Left renal cortex interstitium (tissue), 4 donors: Measurements from ENCODE around the gene SORBS1. TPM values are rescaled to one million over a fixed set of nuclear protein-coding genes. Genes with fewer than 3 reads are reported as not detected.
A peak's percentile ranks its signal among the peaks of the same experiment; 100 is the strongest.

Experiments used
- DNase-seq, 4 donors: peaks; one replicate each; pipeline ENCODE4 v3.0.0-alpha.2; 2013; ENCODE audit warnings: low read depth in 4 of 4, low spot score in 2 of 4, missing footprints in 1 of 4
- polyA plus RNA-seq, 4 donors: library from polyadenylated mRNA; unstranded; fragments of 120-200 nt; gene quantifications; one replicate each; pipeline ENCODE4 v1.2.1, GENCODE V29; 2013; ENCODE audit not compliant: insufficient read length in 4 of 4

Gene SORBS1
- polyA plus RNA-seq, result 10 to 100 TPM; 26.1 to 37.8 (median 29.2) TPM

GRCh38 chr10:95561177-95561863 is at the start of gene SORBS1:
SORBS1 (minus strand) TSS chr10:95561371; CDS start chr10:95441135, 120,236 bp downstream.
- peak; percentile 80 to 94 (median 90) for DNase-seq

- DNase-seq, result no peak
Measured at GRCh38 chr10:95610727-95611126, 49.6 kb upstream of the SORBS1 start.

DNA sequence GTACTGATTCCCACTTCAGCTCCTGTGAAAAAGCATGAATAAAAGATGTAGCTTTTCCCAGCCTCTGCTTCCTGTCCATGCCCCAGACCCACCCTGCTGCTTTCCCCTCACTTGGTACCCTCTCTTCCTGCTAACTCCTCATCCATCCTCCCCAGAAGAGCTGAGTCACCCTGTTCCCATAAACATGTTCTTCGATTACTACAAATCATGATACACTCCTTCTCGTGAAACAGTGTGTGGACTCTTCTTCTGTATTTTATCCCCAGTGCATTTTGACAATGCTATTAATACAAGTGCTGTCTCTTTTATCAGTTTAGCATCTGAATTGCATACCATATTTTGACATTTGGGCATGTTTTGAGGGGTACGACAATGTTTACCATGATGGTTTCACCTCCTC is 45.8 kb upstream of the SORBS1 start:
- no peak for DNase-seq

GRCh38 chr10:95605163-95605562 is 44.0 kb upstream of the SORBS1 start:
- DNase-seq, result no peak

DNA sequence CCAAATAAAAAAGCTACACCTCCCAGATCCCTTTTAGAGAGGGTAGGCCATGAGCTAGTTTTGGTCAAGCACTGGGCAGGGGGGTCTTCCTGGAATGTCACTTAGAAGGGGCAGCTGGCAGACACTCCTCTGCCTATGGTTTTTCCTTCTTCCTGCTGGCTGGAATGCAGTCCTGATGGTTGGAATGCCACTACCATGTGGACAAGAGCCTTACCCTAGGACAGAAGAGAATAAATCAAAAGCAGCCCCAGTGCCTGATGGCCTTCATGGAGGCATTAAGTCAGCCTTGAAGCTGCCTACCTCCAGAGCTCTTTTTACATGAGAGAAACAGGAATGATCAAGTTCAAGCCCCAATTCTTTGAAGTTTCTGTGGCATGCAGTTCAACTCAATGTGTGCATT is 43.5 kb upstream of the SORBS1 start:
- no peak for DNase-seq

DNA sequence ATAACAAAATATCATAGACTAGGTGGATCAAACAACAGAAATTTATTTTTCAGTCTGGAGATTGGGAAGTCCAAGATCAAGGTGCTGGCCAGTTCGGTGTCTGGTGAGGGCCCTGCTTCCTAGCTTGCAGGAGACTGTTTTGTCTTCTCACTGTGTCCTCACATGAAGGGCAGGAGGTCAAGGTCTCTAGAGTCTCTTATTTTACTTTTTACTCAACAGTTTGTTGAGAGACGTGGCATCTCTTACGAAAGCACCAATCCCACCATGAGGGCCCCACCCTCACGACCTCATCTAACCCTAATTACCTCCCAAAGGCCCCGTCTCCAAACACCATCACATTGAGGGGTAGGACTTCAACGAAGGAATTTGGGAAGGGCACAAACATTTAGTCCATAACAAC is 41.2 kb upstream of the SORBS1 start:
- DNase-seq, result no peak

GRCh38 chr10:95601116-95601719 is 40.0 kb upstream of the SORBS1 start:
- peak; percentile 64 to 89 (median 71) for DNase-seq

DNA sequence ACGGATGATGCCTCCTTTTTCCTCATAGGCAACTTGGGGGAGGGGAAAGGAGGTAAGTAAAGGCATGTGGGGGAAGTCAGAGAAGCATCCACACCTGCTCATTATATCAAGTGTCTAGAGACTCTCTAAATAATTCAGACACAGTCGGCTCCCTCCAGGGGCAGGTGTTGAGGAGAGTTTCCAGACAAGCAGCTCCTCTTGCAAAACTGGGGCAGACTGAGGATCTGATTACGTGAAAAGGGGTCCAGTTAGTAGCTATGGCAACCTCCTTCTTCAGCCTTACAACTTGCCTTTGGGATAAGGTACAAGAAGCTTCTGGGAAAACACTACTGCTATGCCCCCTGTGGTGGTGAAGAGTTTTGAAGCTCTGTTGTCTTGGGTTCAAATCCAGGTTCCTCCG is 39.0 kb upstream of the SORBS1 start:
- DNase-seq, result no peak

DNA sequence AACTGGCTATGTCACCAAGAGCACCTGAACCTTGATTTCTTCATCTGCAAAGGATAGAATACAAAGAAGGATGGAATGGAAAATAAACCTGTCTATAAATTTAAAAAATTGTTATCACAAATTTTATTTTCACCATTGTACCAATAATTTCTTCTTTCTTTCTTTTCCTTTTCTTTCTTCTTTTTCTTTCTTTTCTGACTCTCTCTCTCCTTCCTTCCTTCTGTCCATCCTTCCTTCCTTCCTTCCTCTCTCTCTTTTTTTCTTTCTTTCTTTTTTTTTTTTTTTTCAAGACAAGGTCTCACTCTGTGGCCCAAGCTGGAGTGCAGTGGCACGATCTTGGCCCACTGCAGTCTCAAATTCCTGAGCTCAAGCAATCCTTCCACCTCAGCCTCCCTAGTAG is 36.6 kb upstream of the SORBS1 start:
- DNase-seq, result no peak

- no peak for DNase-seq
Measured at GRCh38 chr10:95588025-95588424, 26.9 kb upstream of the SORBS1 start.

DNA sequence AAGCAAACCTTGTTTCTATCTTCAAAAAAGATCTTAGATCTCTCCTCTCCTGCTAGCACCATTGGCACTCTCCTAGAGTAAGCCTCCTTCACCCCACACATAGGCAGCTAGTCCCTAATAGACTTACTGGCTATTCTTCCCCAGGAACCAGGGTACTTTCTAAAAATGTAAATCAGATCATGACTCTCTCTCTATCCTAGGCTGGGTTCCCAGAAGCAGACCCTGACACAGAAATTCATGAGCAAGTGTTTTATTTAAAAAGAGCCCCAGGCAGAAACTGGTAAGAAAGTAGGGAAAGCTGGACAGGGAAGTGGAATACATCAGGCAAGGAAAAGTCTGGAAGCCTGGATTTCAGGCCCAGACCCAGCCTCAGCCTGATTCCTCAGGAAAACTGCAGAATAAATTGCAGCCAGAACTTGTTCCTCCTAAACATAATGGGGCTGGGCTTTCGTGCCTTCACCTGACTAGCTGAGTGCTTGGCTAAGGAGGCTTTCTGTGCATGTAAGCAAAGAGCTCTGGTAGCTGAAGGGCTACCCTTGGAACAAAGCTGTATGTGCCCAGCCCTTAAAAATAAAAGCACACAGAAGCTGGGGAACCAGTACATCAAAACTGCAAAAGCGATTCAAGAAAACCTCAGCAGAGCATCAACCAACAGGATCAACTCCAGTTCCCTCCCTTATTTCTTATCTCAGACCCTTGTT is 18.8 kb upstream of the SORBS1 start:
- DNase-seq, result no peak

GRCh38 chr10:95579292-95579691 is 18.1 kb upstream of the SORBS1 start:
- no peak for DNase-seq

DNA sequence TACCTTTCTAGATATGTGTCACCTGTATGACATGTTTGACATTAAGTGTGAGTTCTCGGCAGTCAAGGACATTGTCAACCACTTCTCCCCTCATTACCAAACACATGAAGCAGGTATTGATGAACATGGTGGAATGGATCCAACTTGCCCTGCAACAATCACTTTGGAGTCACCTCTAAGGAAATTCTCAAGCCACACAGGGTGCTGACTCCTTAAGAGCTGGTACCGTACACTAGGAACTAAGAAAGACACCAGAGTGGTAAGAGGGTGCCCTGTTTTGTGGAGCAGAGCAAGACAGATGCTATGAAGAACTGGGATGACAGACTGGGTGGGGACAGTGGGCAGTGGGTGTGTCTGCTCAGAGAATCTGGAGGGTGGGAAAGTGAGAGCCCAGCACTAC is 17.4 kb upstream of the SORBS1 start:
- DNase-seq, result no peak

DNA sequence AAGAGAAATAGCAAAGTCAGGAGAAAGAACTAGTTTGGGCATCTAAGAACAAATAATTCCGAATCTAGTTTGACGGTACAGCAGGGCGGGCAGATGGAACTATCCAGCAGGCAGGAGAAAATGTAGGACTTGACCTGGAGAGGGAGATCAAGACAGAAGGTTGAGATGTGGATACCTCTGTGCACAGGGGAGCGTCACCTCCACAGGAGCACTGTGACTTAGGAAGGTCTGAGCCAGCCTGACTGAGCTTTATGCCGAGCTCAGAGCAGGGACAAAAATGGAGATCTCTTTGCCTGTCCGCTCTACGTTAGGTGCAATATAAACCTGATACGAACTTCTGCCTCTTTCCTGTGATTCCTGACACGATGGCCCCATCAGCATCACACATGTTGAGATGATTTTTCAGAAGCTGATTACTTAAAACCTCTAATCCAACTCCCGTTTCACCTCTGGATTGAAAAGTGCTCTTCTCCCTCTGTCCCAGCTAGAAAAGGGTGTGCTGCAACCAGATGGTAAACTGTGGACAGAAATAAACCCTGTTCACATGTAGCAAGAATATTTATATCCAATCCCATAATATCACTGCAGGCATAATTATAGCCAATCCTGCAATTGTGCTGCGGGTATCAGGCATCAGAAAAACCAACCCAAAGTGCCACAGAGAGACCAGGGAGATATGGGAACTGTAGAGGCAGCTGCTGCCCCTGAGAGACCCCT is 13.6 kb upstream of the SORBS1 start:
- no peak for DNase-seq

GRCh38 chr10:95573964-95574604 is 12.9 kb upstream of the SORBS1 start:
- DNase-seq, result no peak

DNA sequence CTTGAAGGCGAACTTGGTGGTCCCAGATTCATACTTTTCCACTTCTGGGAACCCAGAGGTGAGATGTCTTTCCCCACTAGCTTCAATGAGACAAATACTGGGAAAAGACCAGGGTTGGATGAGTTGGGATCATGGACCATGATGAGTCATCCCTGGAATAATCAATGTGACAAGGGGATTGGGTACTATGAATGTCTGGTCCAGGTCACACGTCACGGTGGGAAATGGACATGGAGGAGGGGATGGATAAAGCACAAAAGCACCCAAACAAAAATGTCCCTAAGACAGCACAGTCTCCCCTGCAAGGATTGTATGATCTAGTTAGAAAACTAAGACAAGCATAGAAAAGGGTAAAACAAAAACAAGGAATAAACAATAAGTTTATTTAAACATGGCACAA is 12.4 kb upstream of the SORBS1 start:
- no peak for DNase-seq

DNA sequence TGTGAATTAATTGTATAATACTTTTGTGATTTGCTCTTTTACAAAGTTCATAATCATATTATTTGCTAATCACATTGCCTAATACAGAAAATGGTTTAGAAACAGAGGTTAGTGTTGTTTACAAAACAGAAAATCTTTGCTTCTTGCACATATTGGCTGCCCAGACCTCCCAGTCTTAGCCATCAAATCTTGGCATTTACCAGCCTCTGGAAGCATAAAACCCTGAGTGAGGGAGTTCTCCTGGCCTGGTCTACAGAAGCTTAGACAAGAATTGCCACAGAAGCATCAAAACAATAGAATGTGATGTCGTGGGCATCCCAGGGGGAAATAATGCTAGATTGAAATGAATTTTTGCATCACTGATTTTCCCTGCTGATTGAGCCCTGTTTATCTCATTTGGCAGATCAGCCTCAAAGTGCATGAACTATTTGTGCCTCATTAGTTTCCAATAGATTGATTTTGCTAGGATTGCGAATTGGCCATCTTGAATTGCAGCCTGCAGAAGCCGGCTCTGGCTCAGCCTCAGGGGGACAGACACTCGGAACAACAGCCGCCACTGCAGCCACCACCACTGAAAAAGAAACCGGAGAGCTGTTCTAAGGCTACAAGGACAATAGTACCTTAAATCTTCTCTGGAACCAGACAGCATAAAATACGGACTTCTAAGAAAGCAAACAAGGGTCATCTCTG is 11.1 kb upstream of the SORBS1 start:
- no peak for DNase-seq

- DNase-seq, result no peak
Measured at GRCh38 chr10:95571390-95571789, 10.2 kb upstream of the SORBS1 start.

DNA sequence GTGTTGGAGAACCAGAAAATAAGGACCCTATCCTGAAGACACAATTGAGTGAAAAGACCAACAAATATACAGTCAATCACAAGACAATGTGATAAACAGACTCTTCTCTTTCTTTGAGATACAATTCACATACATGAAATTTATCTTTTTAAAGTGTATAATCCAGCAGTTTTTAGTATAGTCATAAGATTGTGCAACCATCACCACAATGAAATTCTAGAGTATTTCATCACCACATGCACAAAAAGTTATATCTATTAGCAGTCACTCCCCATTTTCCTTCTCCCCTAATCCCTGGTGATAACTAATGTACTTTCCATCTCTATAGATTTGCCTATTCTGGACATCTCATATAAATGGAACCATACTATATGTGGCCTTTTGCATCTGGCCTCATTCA is 8.2 kb upstream of the SORBS1 start:
- no peak for DNase-seq
